ENCODE measurements around the gene SLC11A1.

SLC11A1 gene

GRCh38 chr2:218405086-218405745, 23.1 kb downstream of the SLC11A1 start:
- no peak for DNase-seq (ENCODE audit: low read depth)

- no peak for DNase-seq (ENCODE audit: low read depth)
Observed at GRCh38 chr2:218405746-218406208, 23.7 kb downstream of the SLC11A1 start.

GRCh38 chr2:218406209-218406948, 24.3 kb downstream of the SLC11A1 start:
- peak; percentile 82 for DNase-seq (ENCODE audit: low read depth)

- no peak for DNase-seq (ENCODE audit: low read depth)
Observed at GRCh38 chr2:218406949-218407618, 25.0 kb downstream of the SLC11A1 start.

GRCh38 chr2:218407717-218408116, 25.6 kb downstream of the SLC11A1 start:
- DNase-seq (ENCODE audit: low read depth), result no peak

GRCh38 chr2:218418321-218418716, 36.2 kb downstream of the SLC11A1 start:
- no peak for DNase-seq (ENCODE audit: low read depth)

- DNase-seq (ENCODE audit: low read depth), result no peak
Observed at GRCh38 chr2:218418717-218419458, 36.8 kb downstream of the SLC11A1 start, which contains the start of gene VIL1. VIL1 (plus strand) TSS chr2:218419123; CDS start chr2:218423779, 4,656 bp downstream.

GRCh38 chr2:218419630-218420216, 37.6 kb downstream of the SLC11A1 start:
- DNase-seq (ENCODE audit: low read depth), result no peak

- DNase-seq (ENCODE audit: low read depth), result no peak
Observed at GRCh38 chr2:218421027-218421426, 39.0 kb downstream of the SLC11A1 start.

- DNase-seq (ENCODE audit: low read depth), result no peak
Observed at GRCh38 chr2:218422403-218423086, 40.5 kb downstream of the SLC11A1 start.

- DNase-seq (ENCODE audit: low read depth), result no peak
Observed at GRCh38 chr2:218423584-218423983, 41.5 kb downstream of the SLC11A1 start.

- no peak for DNase-seq (ENCODE audit: low read depth)
Observed at GRCh38 chr2:218425531-218425930, 43.5 kb downstream of the SLC11A1 start.

GRCh38 chr2:218427741-218428140, 45.7 kb downstream of the SLC11A1 start:
- no peak for DNase-seq (ENCODE audit: low read depth)

- DNase-seq (ENCODE audit: low read depth), result no peak
Observed at GRCh38 chr2:218428846-218429558, 46.9 kb downstream of the SLC11A1 start.

GRCh38 chr2:218429911-218430692, 48.0 kb downstream of the SLC11A1 start:
- no peak for DNase-seq (ENCODE audit: low read depth)

GRCh38 chr2:218430721-218431120, 48.6 kb downstream of the SLC11A1 start:
- no peak for DNase-seq (ENCODE audit: low read depth)

GRCh38 chr2:218431878-218432277, 49.8 kb downstream of the SLC11A1 start:
- no peak for DNase-seq (ENCODE audit: low read depth)

GRCh38 chr2:218432676-218433365, 50.7 kb downstream of the SLC11A1 start:
- DNase-seq (ENCODE audit: low read depth), result no peak

- no peak for DNase-seq (ENCODE audit: low read depth)
Observed at GRCh38 chr2:218434456-218434855, 52.4 kb downstream of the SLC11A1 start.
